Uterus (tissue), 2 donors: ENCODE results near the gene MEF2A.

Source experiments
- CTCF ChIP-seq, 4 experiments: fragments of 200-600 bp in 2 of 4; fragments of 450-650 bp in 2 of 4; sonication (generic) in 2 of 4; IDR thresholded peaks; one replicate each; pipeline ENCODE4 v1.5.1; 2016 to 2019; ENCODE audit warnings: antibody characterized with exemption in 4 of 4, mild to moderate bottlenecking in 2 of 4, moderate library complexity in 1 of 4
- POLR2A ChIP-seq, 2 donors: fragments of 450-650 bp; IDR thresholded peaks; one replicate each; pipeline ENCODE4 v1.6.1; 2016; ENCODE audit warnings: antibody characterized with exemption in 2 of 2, mild to moderate bottlenecking in 1 of 2, moderate library complexity in 1 of 2

DNA sequence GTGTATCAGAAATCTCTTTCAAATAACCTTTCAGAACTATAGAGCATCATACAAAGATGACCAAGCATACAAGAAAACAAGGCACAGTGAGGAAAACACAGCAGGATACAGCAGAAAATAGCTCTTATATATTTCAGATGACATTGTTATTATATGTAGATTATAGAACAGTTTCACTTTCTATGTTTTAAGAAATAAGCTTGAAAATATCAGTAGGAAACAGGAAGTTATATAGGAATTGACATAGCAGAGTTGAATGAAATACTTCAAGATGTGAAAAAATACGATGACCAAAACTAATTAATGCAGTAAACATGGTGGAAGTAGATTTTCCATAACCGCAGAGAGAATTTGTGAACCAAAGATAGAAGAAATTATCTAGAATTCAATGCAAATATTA is 92.2 kb downstream of the MEF2A start:
- TF ChIP-seq CTCF (IDR thresholded peaks at IDR 0.05): no peak
- TF ChIP-seq POLR2A (IDR thresholded peaks at IDR 0.05): no peak
